HepG2 (cell line): Measurements from ENCODE around the gene KDM8.

ENCODE experiments used
- CCDC6 ChIP-seq: sonication (generic); formaldehyde crosslinking; IDR thresholded peaks from 2 replicates; pipeline ENCODE4 v1.8.1; 2022; ENCODE audit warnings: mild to moderate bottlenecking, missing genetic modification reagents, moderate library complexity
- EP300 ChIP-seq, 3 experiments: sonication (generic) in 1 of 3; formaldehyde crosslinking in 1 of 3; IDR thresholded peaks; 2 replicates each; pipeline versions ENCODE4 v1.5.1 to v1.6.1; 2011 to 2020; ENCODE audit warnings: low read depth in 2 of 3, low read length in 2 of 3, borderline replicate concordance in 1 of 3, improper control_type of control experiment in 1 of 3, mild to moderate bottlenecking in 1 of 3, missing genetic modification reagents in 1 of 3, moderate library complexity in 1 of 3
- FOSL1 ChIP-seq: sonication (generic); formaldehyde crosslinking; IDR thresholded peaks from 2 replicates; pipeline ENCODE4 v1.9.0; 2021; ENCODE audit warnings: missing genetic modification reagents, borderline replicate concordance
- JUND ChIP-seq: sonication (generic); formaldehyde crosslinking; IDR thresholded peaks from 2 replicates; pipeline ENCODE4 v1.8.0; 2022; ENCODE audit warnings: mild to moderate bottlenecking, missing genetic modification reagents
- POGZ ChIP-seq: sonication (generic); formaldehyde crosslinking; IDR thresholded peaks from 2 replicates; pipeline ENCODE4 v1.4.0; 2020; ENCODE audit warnings: mild to moderate bottlenecking, missing genetic modification reagents
- SMAD3 ChIP-seq: sonication (generic); formaldehyde crosslinking; IDR thresholded peaks from 2 replicates; pipeline ENCODE4 v1.4.0; 2020; ENCODE audit warnings: missing genetic modification reagents
- TARDBP ChIP-seq: sonication (generic); formaldehyde crosslinking; IDR thresholded peaks from 2 replicates; pipeline ENCODE4 v1.8.0; 2022; ENCODE audit warnings: mild to moderate bottlenecking, missing genetic modification reagents
- TCF12 ChIP-seq, 2 experiments: fragments of 450-650 bp in 1 of 2; sonication (generic) in 1 of 2; formaldehyde crosslinking in 1 of 2; IDR thresholded peaks; 2 replicates each; pipeline versions ENCODE4 v1.6.1 to v1.8.0; 2017 to 2022; ENCODE audit warnings: antibody characterized with exemption in 1 of 2, mild to moderate bottlenecking in 1 of 2, missing genetic modification reagents in 1 of 2, moderate library complexity in 1 of 2
- ZBTB8A ChIP-seq: sonication (generic); formaldehyde crosslinking; IDR thresholded peaks from 2 replicates; pipeline ENCODE4 v1.4.0; 2020; ENCODE audit warnings: mild to moderate bottlenecking, low read depth, missing genetic modification reagents, borderline replicate concordance
- TF ChIP-seq, protein P1 (sequence below), 2 experiments: sonication (generic) in 1 of 2; formaldehyde crosslinking in 1 of 2; IDR thresholded peaks; 2 replicates each; pipeline versions ENCODE4 v1.5.1 to v1.6.1; 2011 to 2020; ENCODE audit warnings: borderline replicate concordance in 1 of 2, low read depth in 1 of 2, low read length in 1 of 2, mild to moderate bottlenecking in 1 of 2, missing genetic modification reagents in 1 of 2, moderate library complexity in 1 of 2
- TF ChIP-seq, protein P2 (sequence below): sonication (generic); formaldehyde crosslinking; IDR thresholded peaks from 2 replicates; pipeline ENCODE4; 2020; ENCODE audit warnings: missing genetic modification reagents, mild to moderate bottlenecking, borderline replicate concordance

DNA sequence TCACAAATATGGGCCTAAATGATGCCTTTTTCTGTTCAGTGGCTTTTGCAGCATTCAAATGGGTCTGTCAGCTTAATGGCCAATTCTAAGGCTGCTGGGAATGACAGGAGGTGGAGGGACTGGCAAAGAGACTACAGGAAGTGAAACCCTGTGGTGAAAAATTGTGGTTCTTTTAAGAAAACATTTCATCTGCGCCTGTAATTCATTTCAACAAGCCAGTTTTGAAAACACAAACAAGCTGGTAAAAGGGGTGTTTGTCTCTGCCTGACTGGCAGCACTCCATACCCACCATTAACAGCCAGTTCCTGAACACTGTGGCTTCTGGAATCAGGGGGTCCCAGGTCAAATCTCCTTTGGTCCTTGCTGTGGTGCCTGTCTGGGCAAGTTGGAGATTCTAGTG, 3.6 kb upstream of the KDM8 start:
- no peak for TF ChIP-seq CCDC6 (CRISPR knock-in tag)
- TF ChIP-seq, protein P1, sequence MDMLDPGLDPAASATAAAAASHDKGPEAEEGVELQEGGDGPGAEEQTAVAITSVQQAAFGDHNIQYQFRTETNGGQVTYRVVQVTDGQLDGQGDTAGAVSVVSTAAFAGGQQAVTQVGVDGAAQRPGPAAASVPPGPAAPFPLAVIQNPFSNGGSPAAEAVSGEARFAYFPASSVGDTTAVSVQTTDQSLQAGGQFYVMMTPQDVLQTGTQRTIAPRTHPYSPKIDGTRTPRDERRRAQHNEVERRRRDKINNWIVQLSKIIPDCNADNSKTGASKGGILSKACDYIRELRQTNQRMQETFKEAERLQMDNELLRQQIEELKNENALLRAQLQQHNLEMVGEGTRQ (IDR thresholded peaks at IDR 0.05; ENCODE audit: low read depth, low read length): no peak
- TF ChIP-seq, protein P1 (CRISPR knock-in tag; IDR thresholded peaks at IDR 0.05; ENCODE audit: borderline replicate concordance): no peak
- TF ChIP-seq EP300 (IDR thresholded peaks at IDR 0.05; ENCODE audit: low read depth in 2 of 2, low read length in 2 of 2): no peak
- no peak for TF ChIP-seq EP300 (CRISPR knock-in tag; IDR thresholded peaks at IDR 0.05; ENCODE audit: borderline replicate concordance)
- no peak for TF ChIP-seq TCF12 (IDR thresholded peaks at IDR 0.05)
- no peak for TF ChIP-seq TCF12 (CRISPR knock-in tag; IDR thresholded peaks at IDR 0.05)
- TF ChIP-seq TARDBP: no peak
- no peak for TF ChIP-seq ZBTB8A (CRISPR knock-in tag)
- TF ChIP-seq, protein P2, sequence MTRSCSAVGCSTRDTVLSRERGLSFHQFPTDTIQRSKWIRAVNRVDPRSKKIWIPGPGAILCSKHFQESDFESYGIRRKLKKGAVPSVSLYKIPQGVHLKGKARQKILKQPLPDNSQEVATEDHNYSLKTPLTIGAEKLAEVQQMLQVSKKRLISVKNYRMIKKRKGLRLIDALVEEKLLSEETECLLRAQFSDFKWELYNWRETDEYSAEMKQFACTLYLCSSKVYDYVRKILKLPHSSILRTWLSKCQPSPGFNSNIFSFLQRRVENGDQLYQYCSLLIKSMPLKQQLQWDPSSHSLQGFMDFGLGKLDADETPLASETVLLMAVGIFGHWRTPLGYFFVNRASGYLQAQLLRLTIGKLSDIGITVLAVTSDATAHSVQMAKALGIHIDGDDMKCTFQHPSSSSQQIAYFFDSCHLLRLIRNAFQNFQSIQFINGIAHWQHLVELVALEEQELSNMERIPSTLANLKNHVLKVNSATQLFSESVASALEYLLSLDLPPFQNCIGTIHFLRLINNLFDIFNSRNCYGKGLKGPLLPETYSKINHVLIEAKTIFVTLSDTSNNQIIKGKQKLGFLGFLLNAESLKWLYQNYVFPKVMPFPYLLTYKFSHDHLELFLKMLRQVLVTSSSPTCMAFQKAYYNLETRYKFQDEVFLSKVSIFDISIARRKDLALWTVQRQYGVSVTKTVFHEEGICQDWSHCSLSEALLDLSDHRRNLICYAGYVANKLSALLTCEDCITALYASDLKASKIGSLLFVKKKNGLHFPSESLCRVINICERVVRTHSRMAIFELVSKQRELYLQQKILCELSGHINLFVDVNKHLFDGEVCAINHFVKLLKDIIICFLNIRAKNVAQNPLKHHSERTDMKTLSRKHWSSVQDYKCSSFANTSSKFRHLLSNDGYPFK (CRISPR knock-in tag): no peak
- no peak for TF ChIP-seq SMAD3 (CRISPR knock-in tag)
- TF ChIP-seq FOSL1 (CRISPR knock-in tag): no peak
- no peak for TF ChIP-seq JUND (CRISPR knock-in tag)
- TF ChIP-seq POGZ (CRISPR knock-in tag): no peak
